ENCODE measurements around the gene FBXO36. TPM values are rescaled to one million over a fixed set of nuclear protein-coding genes. Genes with fewer than 3 reads are reported as not detected.
A peak's percentile ranks its signal among the peaks of the same experiment; 100 is the strongest.

The FBXO36 gene
- total and polyA plus RNA-seq, 2 donors (not counting 3 experiments of a cell fraction or from before 2014, with no cell fraction given) = 0.53 to 1.2 TPM

DNA sequence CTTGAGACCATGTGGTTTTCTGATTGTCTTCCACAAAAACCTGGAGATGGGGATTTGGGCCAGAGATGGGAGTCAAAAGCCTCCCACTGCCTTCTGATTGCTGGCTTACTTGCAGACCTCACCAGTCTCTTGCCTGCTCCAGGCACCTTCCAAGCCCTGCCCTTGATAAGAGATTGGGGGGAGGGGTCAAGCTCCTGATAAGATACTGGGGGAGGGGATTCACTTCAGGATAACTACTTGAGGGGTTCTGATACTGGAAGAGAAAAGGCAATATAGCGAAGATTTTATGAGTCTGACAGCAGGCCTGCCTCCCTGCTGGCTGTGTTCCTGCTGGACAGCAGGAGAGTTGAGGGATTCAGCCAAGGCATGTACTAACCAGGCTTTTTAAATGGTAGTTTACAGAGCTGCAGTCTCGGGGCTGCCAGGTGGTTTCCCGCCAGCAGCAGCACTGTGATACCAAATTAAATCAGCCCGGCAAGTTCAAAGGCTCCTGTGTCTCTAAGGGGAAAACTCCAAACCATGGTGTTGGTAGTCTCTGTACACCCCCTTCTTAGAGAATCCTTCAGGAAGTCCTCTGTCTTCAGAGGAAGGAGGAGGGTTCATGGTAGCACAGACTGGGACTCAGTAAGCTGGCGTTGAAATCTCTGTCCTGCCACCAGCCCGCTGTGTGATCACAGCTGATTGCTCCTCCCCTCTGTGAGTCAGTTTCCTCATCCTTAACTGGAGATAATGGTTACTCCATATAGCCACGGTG, 58.3 kb downstream of the FBXO36 start:
- Histone ChIP-seq H3K4me3 (replicated peaks in 1 of 3; ENCODE audit: insufficient read depth in 1 of 3, low read depth in 1 of 3, low read length in 3 of 3) (no peak overlapping the region), H3K4me1 (ENCODE audit: control insufficient read depth, extremely low read depth, insufficient read depth, low read length) (peaks cover 7% of the 10 kb centered on the region), H4K20me1 (replicated peaks; ENCODE audit: control insufficient read depth, extremely low read depth, insufficient read depth, low read length) (no peaks in the 10 kb centered on the region), H3K36me3 (ENCODE audit: control insufficient read depth in 2 of 2, extremely low read depth in 1 of 2, insufficient read depth in 2 of 2, low read length in 2 of 2) (no peaks in the 10 kb centered on the region), H2AFZ (ENCODE audit: low read depth, low read length) (peak overlapping the region; percentile 90), H3K27me3 (ENCODE audit: control insufficient read depth in 2 of 2, insufficient read depth in 2 of 2, low read length in 2 of 2) (no peaks in the 10 kb centered on the region), H3K9me1 (replicated peaks; ENCODE audit: control insufficient read depth, extremely low read depth, insufficient read depth, low read length) (no peaks in the 10 kb centered on the region), H3K79me2 (ENCODE audit: control insufficient read depth, insufficient read depth, low read length) (no peaks in the 10 kb centered on the region), H3K9me3 (replicated peaks; ENCODE audit: control insufficient read depth, insufficient read depth, low read length) (no peaks in the 10 kb centered on the region), H3K27ac (ENCODE audit: insufficient read depth, low read depth, low read length) (peak overlapping the region; percentile 55), H3K4me2 (ENCODE audit: insufficient read depth, low read length) (peak overlapping the region; percentile 68), H3K9ac (replicated peaks; ENCODE audit: extremely low read depth, insufficient read depth, low read length) (peak overlapping the region; percentile 11)
- DNase-seq (ENCODE audit: low read depth, low spot score) (peak; percentile 90), FAIRE-seq (peak; percentile 98)
- TF ChIP-seq GATA2 (IDR thresholded peaks at IDR 0.05; ENCODE audit: insufficient read depth, insufficient read length, low read depth, low read length) = no peak
- no peak for TF ChIP-seq EZH2 (IDR thresholded peaks at IDR 0.05; ENCODE audit: borderline replicate concordance, low read depth, low read length, severe bottlenecking)
- no peak for TF ChIP-seq MYC (IDR thresholded peaks at IDR 0.05; ENCODE audit: low read depth, low read length)
- TF ChIP-seq POLR2AphosphoS5 (IDR thresholded peaks at IDR 0.05; ENCODE audit: insufficient read depth, low read depth, low read length) = peak; percentile 41
- no peak for TF ChIP-seq POLR2A (IDR thresholded peaks at IDR 0.05; ENCODE audit: low read depth, low read length)
- peak; percentile 63 for TF ChIP-seq FOS (IDR thresholded peaks at IDR 0.05; ENCODE audit: borderline replicate concordance, insufficient read depth, low read length)
- TF ChIP-seq MAX (IDR thresholded peaks at IDR 0.05; ENCODE audit: insufficient read depth, insufficient read length) = no peak
- no peak for TF ChIP-seq CTCF (IDR thresholded peaks at IDR 0.05; ENCODE audit: extremely low read depth in 1 of 2, insufficient read depth in 1 of 2, low read depth in 1 of 2, low read length in 2 of 2)
- TF ChIP-seq JUN (IDR thresholded peaks at IDR 0.05; ENCODE audit: borderline replicate concordance, insufficient read depth, insufficient read length, low read depth) = peak; percentile 49
- ChIA-PET CTCF (interaction anchor here (1.0 to 1.6 kb wide), 7 partner anchors 9 to 199 kb away, joined by 3 to 11 read pairs (median 6); partner anchors contain the start of gene TRIP12), POLR2A (no interaction called here)
- dilution Hi-C loops (cut with MboI; ENCODE audit: extremely low pct_ligation_motif_present, low sequenced_read_pairs) (no loop called here), intact Hi-C loops (cut with micrococcal nuclease) (loop anchor here (2.0 kb wide), 3 partner anchors 58 to 200 kb away; partner anchors contain the start of genes FBXO36 and TRIP12)
- BruUV-seq (replicated peaks) = no TSS peak
